ENCODE measurements around the gene SLC22A5. TPM values are rescaled to one million over a fixed set of nuclear protein-coding genes. Genes with fewer than 3 reads are reported as not detected.

Gene SLC22A5
- total and polyA plus RNA-seq, 10 of the 15 experiments (the other 5 are each of a cell fraction or from before 2014, with no cell fraction given) = 1.1 to 4.4 (median 2.3) TPM

GRCh38 chr5:132394667-132395259 is 25.3 kb downstream of the SLC22A5 start (continued):
- TF ChIP-seq MYC (IDR thresholded peaks at IDR 0.05; ENCODE audit: insufficient read depth, insufficient read length, insufficient replicate concordance, low read length, severe bottlenecking) (no peak), SREBF2 (IDR thresholded peaks at IDR 0.05; ENCODE audit: low read length) (no peak), ATF7 (IDR thresholded peaks at IDR 0.05; ENCODE audit: low read depth) (no peak), CHD4 (IDR thresholded peaks at IDR 0.05) (no peak), NRF1 (conservative IDR thresholded peaks at IDR 0.05; ENCODE audit: low read depth, low read length) (no peak)
- TF ChIP-seq, protein P1, sequence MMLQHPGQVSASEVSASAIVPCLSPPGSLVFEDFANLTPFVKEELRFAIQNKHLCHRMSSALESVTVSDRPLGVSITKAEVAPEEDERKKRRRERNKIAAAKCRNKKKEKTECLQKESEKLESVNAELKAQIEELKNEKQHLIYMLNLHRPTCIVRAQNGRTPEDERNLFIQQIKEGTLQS (IDR thresholded peaks at IDR 0.05; ENCODE audit: borderline replicate concordance, extremely low read depth, low read depth, low read length) = no peak
- TF ChIP-seq, protein P2, sequence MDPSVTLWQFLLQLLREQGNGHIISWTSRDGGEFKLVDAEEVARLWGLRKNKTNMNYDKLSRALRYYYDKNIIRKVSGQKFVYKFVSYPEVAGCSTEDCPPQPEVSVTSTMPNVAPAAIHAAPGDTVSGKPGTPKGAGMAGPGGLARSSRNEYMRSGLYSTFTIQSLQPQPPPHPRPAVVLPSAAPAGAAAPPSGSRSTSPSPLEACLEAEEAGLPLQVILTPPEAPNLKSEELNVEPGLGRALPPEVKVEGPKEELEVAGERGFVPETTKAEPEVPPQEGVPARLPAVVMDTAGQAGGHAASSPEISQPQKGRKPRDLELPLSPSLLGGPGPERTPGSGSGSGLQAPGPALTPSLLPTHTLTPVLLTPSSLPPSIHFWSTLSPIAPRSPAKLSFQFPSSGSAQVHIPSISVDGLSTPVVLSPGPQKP (IDR thresholded peaks at IDR 0.05; ENCODE audit: low read depth, low read length) = no peak

GRCh38 chr5:132396589-132397031 is 27.1 kb downstream of the SLC22A5 start:
- DNase-seq (ENCODE audit: low read depth, low spot score) = no peak
- in situ Hi-C loops (cut with MboI) = no loop called here
- POLR2A ChIA-PET = no interaction called here

More at GRCh38 chr5:132396589-132397031, 27.1 kb downstream of the SLC22A5 start:
- no peak overlapping the region for H3K4me3 ChIP-seq
- H3K36me3 ChIP-seq (ENCODE audit: control insufficient read depth in 2 of 2, insufficient read depth in 2 of 2, low read length in 1 of 2) = no peaks in the 10 kb centered on the region
- FAIRE-seq (no peak), ATAC-seq (no peak)
- H3K4me2 ChIP-seq (ENCODE audit: control insufficient read depth, insufficient read depth) = no peak overlapping the region
- ChIA-PET SMC1A (ENCODE audit: uncharacterized antibody, unreplicated experiment) (interaction anchor here (0.9 to 16.0 kb wide), 3 partner anchors 14 to 131 kb away, joined by 3 to 340 read pairs (median 11); no protein-coding TSS in a partner anchor), CTCF (interaction anchor here (2.3 to 22.4 kb wide), 2 partner anchors 10 to 104 kb away, joined by 15 to 481 read pairs; no protein-coding TSS in a partner anchor), RAD21 (ENCODE audit: unreplicated experiment) (no interaction called here)
- H4K20me1 ChIP-seq (ENCODE audit: control insufficient read depth, insufficient read depth) = no peaks in the 10 kb centered on the region
- no peaks in the 10 kb centered on the region for H3K9me3 ChIP-seq (replicated peaks; ENCODE audit: control insufficient read depth, insufficient read depth, low read length)
- no peak overlapping the region for H3K27ac ChIP-seq (ENCODE audit: control insufficient read depth, insufficient read depth)
- peaks cover 9% of the 10 kb centered on the region for H3K4me1 ChIP-seq (ENCODE audit: control insufficient read depth, insufficient read depth, low read length)
- no TSS peak for BruUV-seq (replicated peaks)
- H3K9ac ChIP-seq (ENCODE audit: control insufficient read depth, insufficient read depth, low read length) = no peak overlapping the region
- no peak for TF ChIP-seq TBL1XR1 (IDR thresholded peaks at IDR 0.05; ENCODE audit: low read depth, low read length)
- H3K79me2 ChIP-seq (ENCODE audit: control insufficient read depth, insufficient read depth, low read length) = no peaks in the 10 kb centered on the region
- 71% methylated on average over 1 of the region's 1 CpG for WGBS (ENCODE audit: insufficient coverage, insufficient replicate concordance, low lambda C conversion rate, missing lambda C conversion rate)
- H2AFZ ChIP-seq (ENCODE audit: control insufficient read depth, low read depth, low read length) = no peak overlapping the region
- no peaks in the 10 kb centered on the region for H3K27me3 ChIP-seq (replicated peaks in 1 of 2; ENCODE audit: control insufficient read depth in 2 of 2, insufficient read depth in 2 of 2, low read length in 1 of 2)
- intact Hi-C loops (cut with micrococcal nuclease; ENCODE audit: unreplicated experiment) = no loop called here

Measured in GM12878 (cell line).